ENCODE results near the gene NXN. TPM values are rescaled to one million over a fixed set of nuclear protein-coding genes. Genes with fewer than 3 reads are reported as not detected.

Gene NXN
- total RNA-seq, 1 experiment from 2014 or later: 6.0 TPM

DNA sequence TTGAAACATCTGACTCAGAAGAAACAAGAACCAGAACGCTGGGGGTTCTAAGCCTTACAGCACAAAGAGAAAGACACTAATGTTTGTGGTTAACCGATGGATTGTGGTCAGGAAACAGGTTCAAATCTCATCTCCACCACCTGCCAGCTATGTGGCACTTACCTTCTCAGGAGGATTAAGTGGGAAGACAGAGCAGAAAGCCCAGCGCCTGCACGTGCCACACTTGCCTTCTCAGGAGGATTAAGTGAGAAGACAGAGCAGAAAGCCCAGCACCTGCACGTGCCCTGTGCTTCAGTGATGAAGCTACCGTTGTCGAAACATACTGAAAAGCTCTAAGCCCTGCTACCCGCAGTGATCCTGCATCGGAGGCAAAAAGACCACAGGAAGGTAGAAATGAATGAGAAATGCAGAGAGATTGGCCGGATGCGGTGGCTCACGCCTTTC is 90.6 kb downstream of the NXN start:
- no peak for DNase-seq (ENCODE audit: low spot score)
- TF ChIP-seq, protein P1, sequence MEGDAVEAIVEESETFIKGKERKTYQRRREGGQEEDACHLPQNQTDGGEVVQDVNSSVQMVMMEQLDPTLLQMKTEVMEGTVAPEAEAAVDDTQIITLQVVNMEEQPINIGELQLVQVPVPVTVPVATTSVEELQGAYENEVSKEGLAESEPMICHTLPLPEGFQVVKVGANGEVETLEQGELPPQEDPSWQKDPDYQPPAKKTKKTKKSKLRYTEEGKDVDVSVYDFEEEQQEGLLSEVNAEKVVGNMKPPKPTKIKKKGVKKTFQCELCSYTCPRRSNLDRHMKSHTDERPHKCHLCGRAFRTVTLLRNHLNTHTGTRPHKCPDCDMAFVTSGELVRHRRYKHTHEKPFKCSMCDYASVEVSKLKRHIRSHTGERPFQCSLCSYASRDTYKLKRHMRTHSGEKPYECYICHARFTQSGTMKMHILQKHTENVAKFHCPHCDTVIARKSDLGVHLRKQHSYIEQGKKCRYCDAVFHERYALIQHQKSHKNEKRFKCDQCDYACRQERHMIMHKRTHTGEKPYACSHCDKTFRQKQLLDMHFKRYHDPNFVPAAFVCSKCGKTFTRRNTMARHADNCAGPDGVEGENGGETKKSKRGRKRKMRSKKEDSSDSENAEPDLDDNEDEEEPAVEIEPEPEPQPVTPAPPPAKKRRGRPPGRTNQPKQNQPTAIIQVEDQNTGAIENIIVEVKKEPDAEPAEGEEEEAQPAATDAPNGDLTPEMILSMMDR (conservative IDR thresholded peaks at IDR 0.05; ENCODE audit: low read depth, low read length): no peak
- TF ChIP-seq EZH2 (IDR thresholded peaks at IDR 0.05; ENCODE audit: borderline replicate concordance, low read depth, low read length, poor library complexity, severe bottlenecking): no peak
- Histone ChIP-seq H3K4me3 (ENCODE audit: low read depth, low read length, poor library complexity, severe bottlenecking) (no peak overlapping the region), H3K27ac (ENCODE audit: low read depth, low read length, poor library complexity, severe bottlenecking) (no peak overlapping the region), H3K36me3 (ENCODE audit: insufficient read depth, low read length, poor library complexity, severe bottlenecking) (no peaks in the 10 kb centered on the region), H3K9me3 (ENCODE audit: low read depth, low read length, poor library complexity, severe bottlenecking) (no peaks in the 10 kb centered on the region), H3K27me3 (replicated peaks; ENCODE audit: insufficient read depth, low read depth, low read length, poor library complexity) (peaks cover 9% of the 10 kb centered on the region), H3K4me1 (ENCODE audit: insufficient read depth, low read length, poor library complexity, severe bottlenecking) (no peaks in the 10 kb centered on the region)
- ChIA-PET CTCF (no interaction called here), POLR2A (ENCODE audit: low non-redundant PET) (no interaction called here)
- no TSS peak for BruUV-seq (replicated peaks)
- intact Hi-C loops (cut with micrococcal nuclease; ENCODE audit: unreplicated experiment): no loop called here

DNA sequence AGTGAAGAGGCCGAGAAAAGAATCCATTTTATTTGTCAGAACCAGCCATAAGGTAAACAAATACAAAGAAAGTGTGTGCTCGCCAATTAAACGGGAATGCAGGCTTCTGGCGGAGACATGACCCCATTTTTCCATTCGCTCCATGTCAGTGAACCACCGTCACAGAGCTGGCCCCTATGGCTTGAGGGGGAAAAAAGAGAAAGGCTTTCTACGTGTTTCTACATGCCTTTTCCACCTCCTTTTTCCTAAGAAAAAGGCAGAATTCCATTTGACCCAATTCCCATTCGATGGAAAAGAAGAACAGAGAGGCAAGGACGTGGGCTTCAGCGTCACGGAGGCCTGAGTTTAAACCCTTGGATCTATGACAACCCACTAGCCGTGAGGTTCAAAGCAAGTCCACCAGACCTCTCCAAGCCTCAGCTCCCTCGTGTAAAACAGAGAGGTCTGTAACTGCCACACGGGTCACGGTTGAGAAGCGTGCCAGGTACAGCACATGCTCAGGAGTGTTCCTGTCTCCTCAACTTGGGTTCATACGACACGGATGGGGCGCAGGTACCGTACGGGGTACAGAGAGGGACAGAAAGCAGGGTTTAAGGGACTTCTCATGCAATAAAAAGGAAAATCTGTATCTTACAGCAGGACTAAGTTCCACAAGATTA is 91.9 kb downstream of the NXN start:
- H3K4me1 ChIP-seq (ENCODE audit: insufficient read depth, low read length, poor library complexity, severe bottlenecking): no peaks in the 10 kb centered on the region
- TF ChIP-seq, protein P1 (conservative IDR thresholded peaks at IDR 0.05; ENCODE audit: low read depth, low read length): no peak
- TF ChIP-seq EZH2 (IDR thresholded peaks at IDR 0.05; ENCODE audit: borderline replicate concordance, low read depth, low read length, poor library complexity, severe bottlenecking): no peak
- peaks cover 9% of the 10 kb centered on the region for H3K27me3 ChIP-seq (replicated peaks; ENCODE audit: insufficient read depth, low read depth, low read length, poor library complexity)
- no peak overlapping the region for H3K27ac ChIP-seq (ENCODE audit: low read depth, low read length, poor library complexity, severe bottlenecking)
- ChIA-PET CTCF (no interaction called here), POLR2A (ENCODE audit: low non-redundant PET) (no interaction called here)
- no TSS peak for BruUV-seq (replicated peaks)
- no peak overlapping the region for H3K4me3 ChIP-seq (ENCODE audit: low read depth, low read length, poor library complexity, severe bottlenecking)
- no peak for DNase-seq (ENCODE audit: low spot score)
- no peaks in the 10 kb centered on the region for H3K36me3 ChIP-seq (ENCODE audit: insufficient read depth, low read length, poor library complexity, severe bottlenecking)
- intact Hi-C loops (cut with micrococcal nuclease; ENCODE audit: unreplicated experiment): no loop called here
- H3K9me3 ChIP-seq (ENCODE audit: low read depth, low read length, poor library complexity, severe bottlenecking): no peaks in the 10 kb centered on the region

DNA sequence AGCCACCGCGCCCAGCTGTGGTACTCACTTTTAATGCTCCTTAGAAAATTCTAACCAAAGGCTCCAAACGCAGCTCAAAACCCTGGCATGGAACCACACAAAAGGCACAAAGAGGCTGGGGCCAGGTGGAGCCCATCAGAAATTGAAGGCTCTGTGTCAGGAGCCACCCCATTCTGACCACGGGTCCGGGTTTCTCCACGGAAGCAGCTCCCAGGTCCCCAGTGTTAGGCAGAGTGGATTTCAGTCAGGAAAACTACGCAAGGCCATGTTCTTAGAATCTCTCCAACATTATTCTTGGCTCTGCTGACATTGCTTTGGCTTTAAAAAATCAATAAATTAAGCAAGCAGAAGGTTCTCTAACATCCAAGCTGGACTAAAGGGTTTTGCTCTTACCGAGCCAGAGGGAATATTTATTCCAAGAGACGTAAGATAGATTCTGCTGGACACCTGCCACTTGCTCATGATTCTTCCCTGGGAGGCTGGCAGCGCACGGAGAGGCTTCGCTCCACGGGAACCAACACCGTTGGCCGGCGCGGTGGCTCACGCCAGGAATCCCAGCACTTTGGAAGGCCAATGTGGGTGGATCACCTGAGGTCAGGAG is 93.5 kb downstream of the NXN start:
- no peak for DNase-seq (ENCODE audit: low spot score)
- H3K4me1 ChIP-seq (ENCODE audit: insufficient read depth, low read length, poor library complexity, severe bottlenecking): no peaks in the 10 kb centered on the region
- CTCF ChIA-PET: interaction anchor here (0.6 kb wide), 1 partner anchor 110 kb away, joined by 4 read pairs; no protein-coding TSS in a partner anchor
- peaks cover 9% of the 10 kb centered on the region for H3K27me3 ChIP-seq (replicated peaks; ENCODE audit: insufficient read depth, low read depth, low read length, poor library complexity)
- TF ChIP-seq EZH2 (IDR thresholded peaks at IDR 0.05; ENCODE audit: borderline replicate concordance, low read depth, low read length, poor library complexity, severe bottlenecking): no peak
- TF ChIP-seq, protein P1 (conservative IDR thresholded peaks at IDR 0.05; ENCODE audit: low read depth, low read length): no peak
- BruUV-seq (replicated peaks): no TSS peak
- POLR2A ChIA-PET (ENCODE audit: low non-redundant PET): no interaction called here
- intact Hi-C loops (cut with micrococcal nuclease; ENCODE audit: unreplicated experiment): no loop called here
- H3K27ac ChIP-seq (ENCODE audit: low read depth, low read length, poor library complexity, severe bottlenecking): no peak overlapping the region
- no peak overlapping the region for H3K4me3 ChIP-seq (ENCODE audit: low read depth, low read length, poor library complexity, severe bottlenecking)
- H3K9me3 ChIP-seq (ENCODE audit: low read depth, low read length, poor library complexity, severe bottlenecking): no peaks in the 10 kb centered on the region
- H3K36me3 ChIP-seq (ENCODE audit: insufficient read depth, low read length, poor library complexity, severe bottlenecking): no peaks in the 10 kb centered on the region

Measured in A673 (cell line).